ENCODE data around the gene FOXF1.
A peak's percentile ranks its signal among the peaks of the same experiment; 100 is the strongest.

The FOXF1 gene

DNA sequence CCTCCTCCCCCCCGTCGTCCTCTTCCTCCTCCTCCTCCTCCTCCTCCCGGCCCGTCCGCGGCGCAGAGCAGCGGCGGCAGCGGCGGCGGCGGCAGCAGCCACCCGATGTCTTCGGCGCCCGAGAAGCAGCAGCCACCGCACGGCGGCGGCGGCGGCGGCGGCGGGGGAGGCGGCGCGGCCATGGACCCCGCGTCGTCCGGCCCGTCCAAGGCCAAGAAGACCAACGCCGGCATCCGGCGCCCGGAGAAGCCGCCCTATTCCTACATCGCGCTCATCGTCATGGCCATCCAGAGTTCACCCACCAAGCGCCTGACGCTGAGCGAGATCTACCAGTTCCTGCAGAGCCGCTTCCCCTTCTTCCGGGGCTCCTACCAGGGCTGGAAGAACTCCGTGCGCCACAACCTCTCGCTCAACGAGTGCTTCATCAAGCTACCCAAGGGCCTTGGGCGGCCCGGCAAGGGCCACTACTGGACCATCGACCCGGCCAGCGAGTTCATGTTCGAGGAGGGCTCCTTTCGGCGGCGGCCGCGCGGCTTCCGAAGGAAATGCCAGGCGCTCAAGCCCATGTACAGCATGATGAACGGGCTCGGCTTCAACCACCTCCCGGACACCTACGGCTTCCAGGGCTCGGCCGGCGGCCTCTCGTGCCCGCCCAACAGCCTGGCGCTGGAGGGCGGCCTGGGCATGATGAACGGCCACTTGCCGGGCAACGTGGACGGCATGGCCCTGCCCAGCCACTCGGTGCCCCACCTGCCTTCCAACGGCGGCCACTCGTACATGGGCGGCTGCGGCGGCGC is at the start of gene FOXF1:
FOXF1 (plus strand) TSS at position 63 of the 797 bp plus-strand sequence; CDS start at position 106, 43 bp downstream.
- peak; percentile 28 for DNase-seq

DNA sequence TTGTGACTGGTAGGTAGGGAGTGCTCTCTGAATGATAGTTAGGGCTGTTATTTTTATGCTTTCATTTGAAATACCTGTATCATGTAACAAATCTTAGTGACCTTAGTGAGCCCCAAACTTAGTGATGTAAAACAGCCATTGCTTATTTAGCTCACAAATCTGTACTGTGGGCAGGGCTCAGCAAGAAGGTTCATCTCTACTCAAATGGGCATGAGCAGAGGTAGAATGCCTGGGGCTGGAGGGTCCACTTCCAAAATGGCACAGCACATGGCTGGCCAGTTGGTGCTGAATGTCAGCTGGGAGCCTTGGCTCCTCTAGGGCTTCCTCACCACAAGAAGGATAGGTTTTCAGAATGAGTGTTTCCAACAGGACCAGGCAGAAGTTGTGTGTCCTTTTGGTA is 49.3 kb upstream of the FOXF1 start:
- no peak for DNase-seq

DNA sequence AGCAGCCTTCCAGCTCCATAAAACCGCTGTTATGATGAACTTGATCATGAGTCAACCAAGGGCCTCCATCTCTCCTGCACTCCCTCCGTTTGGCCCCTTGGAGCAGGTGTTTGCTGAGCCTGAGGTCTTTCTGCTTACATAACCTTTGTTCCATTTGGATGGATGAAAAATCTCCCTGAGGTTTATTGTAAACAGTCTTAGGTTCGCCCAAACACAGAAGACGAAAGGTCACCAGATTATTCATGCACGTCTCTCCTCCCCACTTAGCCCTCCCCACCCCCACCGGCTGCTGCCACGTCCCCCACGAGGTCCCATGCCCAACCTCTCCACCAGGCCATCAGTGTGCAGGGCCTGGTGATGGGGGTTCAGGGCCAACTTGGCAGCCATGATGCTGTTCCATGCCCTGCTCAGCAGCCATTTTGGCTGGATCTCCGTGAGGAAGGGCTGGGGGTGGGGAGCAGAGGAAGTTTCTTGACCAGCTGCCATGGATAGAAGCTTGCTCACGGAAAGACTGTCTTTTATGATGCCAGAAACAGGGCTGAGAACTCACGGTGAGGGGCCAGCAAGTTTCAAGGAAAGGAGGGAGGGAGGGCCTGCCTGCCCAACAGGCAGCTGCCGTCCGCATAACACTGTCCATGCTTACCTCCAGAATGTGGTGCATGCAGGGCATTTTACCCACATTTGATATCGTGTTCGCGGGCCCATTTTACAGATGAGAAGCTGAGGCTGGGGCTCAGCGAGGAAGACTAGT is 47.8 kb upstream of the FOXF1 start:
- DNase-seq: no peak

DNA sequence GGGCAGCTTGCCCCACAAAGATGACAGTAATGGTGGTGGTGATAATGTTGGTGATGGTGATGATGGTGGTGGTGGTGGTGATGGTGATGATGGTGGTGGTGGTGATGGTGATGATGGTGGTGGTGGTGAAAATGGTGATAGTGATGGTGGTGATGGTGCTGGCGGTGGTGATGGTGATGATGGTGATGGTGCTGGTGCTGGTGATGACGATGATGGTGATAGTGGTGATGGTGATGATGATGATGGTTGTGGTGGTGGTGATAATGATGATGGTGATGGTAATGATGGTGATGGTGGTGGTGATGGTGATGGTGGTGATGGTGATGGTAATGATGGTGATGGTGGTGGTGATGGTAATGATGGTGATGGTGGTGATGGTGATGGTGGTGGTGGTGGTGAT is 46.3 kb upstream of the FOXF1 start:
- no peak for DNase-seq

DNA sequence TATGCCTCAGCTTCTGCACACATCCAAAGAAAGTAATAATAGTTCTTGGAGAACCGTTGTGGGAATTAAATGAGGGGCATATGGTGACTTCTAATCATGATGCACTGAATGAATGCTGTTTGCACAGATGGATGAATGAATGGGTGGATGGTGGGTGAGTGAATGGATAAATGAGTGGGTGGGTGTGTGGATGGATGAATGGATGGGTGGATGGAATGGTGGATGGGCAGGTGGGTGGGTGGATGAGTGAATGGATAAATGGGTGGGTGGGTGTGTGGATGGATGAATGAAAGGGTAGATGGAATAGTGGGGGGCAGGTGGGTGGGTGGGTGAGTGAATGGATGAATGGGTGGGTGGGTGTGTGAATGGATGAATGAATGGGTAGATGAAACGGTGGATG is 44.9 kb upstream of the FOXF1 start:
- DNase-seq: no peak

DNA sequence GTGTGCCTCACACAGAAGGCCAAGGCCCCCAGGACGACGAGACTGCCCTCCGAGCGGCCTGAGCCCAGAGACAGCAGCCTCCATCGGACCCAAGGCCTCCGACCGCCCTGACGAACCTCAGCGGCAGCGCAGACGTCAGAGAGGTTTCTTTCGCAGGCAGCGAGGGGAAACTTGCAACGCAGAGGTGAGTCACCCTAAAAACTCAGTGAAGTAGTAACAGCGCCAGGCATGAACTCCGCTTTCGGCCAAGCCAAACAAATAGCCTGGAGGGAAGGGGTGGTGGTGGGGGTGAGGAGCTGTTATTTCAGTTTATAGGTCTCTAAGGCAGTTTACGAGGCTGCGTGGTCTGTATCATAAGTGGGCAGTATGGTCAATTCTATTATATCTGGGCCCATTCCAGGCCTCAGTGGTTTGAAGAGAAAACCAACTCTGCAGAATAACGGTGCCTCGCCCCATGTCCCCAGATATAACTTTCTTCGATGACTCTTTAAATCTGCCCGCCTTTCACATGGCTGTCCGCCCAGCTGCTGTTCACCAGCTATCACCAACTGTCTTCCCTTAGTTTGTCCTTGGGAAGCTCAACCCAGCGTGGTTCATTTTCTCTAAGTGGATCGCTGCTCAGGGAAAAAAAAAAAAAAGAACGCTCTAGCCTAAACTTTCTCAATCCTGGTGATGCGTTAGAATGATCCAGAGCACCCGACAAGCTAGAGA is 43.5 kb upstream of the FOXF1 start:
- no peak for DNase-seq

DNA sequence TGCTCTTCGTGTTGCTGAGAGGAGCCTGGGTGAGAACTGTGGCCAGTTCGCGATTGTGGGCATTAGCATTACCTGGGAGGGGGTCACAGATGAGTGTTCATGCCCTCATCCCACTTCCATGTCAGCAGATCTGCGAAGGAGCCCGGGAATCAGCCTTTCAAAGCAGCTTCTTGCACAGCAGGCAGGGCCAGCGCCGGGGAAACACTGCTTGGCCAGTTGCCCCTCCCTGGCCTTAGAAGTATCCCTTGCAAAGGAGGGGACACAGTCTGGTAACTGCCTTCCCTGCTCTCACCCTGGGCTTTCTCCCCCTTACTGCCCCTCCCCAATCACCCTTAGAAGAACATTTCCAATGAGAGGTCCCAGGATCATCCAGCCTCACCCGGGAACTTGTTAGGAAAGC is 42.8 kb upstream of the FOXF1 start:
- no peak for DNase-seq

DNA sequence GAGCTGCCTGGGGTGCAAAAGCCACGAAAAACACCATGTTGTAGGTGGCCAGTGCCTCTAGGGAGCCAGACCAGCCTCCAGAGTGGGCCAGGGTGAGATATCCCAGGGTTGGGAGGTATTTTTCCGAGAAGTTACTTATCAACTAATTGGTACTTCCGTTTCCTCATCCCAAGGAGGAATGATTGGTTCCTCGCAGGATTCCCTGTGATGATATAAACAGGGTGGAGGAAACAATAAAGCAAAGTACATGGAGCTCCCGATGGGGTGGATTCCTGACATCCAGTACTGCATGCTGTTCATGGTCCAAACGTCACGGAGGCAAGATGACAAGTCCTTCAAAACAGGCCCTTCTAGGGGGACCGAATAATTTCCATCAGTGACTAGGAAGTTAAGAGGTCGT is 39.4 kb upstream of the FOXF1 start:
- DNase-seq: no peak

DNA sequence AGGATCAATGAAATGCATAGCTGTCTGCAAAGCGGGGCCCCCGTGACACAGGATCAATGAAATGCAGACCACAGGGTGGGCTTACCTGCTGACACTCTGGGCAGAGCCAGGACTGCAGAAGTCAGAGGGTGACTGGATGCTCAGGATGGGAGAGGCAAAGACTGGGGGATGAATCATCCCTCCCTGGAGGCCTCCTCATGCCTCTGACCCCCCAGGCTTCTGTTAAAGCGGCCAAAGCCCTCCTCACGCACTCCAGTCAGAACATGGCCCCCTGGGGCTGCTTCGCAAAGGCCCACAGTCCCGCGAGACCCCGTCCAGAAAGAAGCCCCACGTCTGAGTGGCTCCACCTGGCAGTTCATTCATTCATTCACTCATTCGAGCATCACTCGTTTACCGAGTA is 38.4 kb upstream of the FOXF1 start:
- no peak for DNase-seq

DNA sequence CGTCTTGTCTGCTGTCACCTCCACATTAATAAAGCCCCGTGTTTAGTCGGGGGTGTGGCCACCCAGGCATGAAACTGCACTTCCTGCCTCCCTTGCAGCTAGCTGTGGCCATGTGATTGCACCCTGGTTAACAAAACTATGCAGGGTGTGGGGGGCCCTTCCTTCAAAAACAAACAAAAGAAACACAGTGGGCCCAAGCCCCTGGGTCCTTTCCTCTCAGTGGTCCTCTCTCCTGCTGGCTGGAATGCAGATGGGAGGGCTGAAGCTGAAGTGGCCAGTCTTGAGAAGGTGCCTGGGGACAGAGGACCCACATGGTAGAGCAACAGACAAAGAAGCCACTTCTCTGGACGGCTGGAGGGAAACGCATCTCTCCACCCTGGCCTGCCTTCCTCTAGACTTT is 38.0 kb upstream of the FOXF1 start:
- DNase-seq: no peak

DNA sequence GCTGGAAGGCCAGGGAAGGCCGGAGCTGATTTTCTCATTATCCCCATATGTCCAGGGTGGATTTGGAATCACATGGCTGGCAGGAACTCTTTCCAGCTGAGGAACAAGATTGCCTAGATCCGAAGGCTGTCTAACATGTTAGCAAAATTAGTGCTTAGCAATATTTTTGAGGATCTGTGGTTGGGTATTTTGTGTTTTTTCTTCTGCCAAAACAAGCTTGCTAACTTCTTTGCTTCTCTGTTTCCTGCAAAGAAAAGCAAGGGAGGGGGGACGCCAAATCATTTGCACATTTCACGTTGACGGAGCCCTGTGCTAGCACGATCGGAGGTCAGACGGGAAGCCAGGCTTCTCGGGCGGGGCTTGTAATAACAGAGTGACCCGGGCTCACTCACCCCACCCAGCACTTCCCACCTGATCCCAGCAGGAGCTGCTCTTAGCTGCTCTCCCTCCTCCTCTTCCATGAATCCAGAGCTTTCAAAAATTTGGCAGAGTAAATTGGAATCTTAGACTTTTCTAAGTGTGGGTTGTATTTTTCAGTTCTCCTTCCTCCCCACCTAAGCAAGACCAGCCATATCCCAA is 33.3 kb upstream of the FOXF1 start:
- no peak for DNase-seq

DNA sequence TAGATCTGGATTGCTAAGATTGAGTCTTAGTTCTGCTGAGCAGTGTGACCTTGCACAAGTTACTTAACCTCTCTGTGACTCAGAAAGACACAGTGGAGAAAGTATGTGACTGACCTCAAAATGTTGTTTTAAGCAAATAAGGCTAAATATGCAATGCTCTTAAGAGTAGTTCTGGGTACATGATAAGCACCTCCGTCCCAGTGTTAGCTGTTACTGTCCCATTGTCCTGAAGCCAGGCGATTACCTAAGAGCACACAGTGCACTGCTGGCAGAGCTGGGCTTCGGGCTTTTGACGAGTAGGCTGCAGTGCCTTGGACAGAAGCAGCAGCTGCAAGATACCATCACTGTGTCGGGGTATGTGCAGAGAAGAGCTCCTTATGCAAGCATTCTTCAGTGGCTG is 32.7 kb upstream of the FOXF1 start:
- no peak for DNase-seq

DNA sequence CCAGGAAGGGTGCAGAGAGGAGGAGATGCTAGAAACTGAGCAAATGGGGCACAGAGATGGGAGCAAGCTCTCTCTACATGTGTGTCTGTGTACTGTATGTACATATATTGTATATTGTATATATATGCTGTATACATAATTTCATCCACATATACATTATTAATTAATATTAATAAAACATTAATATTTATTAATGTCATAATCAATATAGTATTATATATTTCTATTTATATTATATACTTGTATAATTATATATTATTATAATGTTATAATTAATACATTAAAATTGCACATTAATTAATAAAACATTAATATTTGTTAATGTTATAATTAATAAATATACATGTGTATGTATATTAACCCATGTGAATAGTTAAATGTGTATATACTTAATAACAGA is 31.5 kb upstream of the FOXF1 start:
- DNase-seq: no peak

DNA sequence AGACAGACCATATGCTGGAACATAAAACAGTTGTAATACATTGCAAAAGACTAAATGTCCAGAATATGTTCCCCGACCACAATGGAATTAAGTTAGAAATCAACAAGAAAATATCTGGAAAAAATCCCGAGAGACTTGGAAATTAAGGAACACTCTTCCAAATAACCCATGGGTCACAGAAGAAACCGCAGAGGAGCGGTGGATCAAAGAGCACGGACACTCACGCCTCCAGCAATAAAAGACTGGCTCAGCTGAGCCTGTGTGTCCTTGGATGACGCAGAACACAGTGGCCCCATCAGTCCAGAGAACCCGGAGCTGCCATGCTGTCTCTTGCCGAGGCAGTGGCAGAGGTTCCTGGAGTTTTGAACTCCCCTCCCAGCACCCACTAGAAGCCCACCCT is 30.9 kb upstream of the FOXF1 start:
- no peak for DNase-seq

DNA sequence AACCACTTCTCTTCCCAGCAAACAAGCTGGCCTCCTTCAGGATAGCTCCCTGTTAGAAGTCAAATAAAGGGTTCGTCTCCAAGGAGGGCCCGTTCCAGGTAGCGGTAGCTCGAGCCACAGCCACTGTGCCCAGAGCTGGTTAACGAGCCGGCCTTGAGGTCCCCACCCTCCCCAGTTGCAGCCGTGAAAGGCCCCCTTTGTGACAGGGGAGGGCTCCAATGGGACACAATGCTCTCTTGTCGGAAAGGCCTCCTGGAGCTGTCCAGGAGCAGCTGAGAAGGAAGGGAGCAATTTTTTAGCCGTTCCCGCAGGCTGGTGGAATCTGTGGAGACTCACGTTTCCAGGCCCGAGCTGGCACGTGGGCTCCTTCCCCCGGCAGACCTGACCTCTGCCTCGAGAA is 29.9 kb upstream of the FOXF1 start:
- DNase-seq: no peak

DNA sequence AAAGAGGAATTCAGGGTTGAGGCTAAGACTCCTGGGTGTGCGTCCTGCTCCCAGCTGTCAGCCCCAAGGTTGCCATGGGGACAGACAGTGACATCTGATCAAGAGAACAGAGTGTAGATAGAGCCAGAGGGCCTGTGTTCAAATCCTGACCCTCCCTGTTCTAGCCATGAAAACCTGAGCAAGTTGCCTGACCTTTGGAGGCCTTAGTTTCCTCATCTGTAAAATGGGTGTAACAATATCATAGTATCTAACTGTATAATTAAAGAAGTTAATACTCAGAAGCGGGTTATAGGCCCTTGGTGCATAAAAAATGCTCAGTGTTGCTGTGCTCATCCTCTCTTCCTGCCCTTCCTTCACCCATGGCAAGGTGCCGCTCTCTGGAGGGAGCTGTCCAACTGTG is 28.7 kb upstream of the FOXF1 start:
- no peak for DNase-seq

DNA sequence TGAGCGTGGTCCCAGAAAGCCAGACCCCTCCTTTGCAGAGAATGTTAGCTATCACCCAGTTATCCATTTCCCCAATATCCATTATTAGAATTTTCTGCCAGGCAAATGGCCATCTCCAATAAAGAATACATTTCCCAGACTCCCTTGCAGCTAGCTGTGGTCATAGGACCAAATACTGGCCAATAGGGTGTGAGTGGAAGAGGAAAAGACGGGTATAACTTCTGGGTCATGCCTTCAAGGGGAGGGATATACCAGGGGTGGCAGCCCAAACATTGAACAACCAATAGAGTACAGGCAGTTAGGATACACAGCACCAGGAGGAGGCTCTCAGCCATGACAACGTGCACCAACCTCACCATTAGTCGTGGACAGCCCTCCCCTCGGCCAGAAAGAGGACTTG is 26.1 kb upstream of the FOXF1 start:
- no peak for DNase-seq

DNA sequence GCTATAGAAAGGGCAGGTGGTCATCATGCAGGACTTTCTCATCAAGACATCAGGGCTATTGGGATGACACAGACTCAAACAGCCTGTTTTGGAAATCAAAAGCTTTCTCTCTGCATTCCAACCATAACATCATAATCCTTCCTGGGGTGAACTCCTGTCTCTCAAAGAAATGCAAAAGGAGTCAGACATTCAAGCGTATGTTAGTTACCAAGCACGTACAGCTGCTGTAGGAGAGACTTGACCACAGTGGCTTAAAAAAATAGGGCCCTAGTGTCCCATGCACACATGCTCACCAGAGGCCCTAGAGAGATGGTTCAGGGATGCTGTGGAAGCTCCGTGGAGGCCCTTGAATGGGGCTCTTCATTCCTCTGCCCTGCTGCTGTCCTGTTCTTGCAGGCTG is 24.6 kb upstream of the FOXF1 start:
- no peak for DNase-seq

DNA sequence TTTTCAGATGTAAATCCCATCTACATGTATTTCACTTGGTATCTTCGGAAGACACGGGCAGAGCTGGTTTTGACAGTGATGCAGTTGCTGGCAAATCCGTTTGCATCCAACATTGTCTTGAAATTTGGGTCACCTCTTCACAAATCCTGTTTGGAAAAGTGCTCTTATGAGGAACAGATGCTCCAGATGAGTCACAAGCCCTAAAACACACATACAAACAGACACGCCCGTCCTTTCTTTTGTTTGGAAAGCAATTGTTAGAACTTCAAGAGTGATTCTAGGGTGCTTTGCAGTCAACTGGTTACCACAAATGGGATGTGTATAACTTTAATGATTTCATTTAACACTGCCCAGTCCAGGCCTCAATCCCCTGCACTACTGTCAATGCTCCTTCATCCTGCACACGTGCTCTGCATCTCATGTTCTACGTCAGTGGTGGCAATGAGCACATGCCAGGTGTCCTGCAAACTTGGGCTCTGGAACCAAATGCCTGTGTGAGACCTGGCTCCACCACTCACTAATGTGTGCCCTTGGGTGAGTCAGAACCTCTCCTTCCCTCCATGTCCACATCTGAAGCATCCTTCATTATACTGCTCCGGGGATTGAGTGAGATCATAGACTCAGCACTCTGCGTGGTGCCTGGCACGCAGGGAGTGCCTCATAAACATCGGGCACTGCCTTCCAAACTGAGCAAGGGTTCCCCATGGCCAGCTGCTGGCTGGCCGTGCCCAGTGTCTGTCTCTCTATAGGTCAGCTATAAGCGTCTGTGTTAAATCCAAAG is 19.3 kb upstream of the FOXF1 start:
- DNase-seq: no peak

DNA sequence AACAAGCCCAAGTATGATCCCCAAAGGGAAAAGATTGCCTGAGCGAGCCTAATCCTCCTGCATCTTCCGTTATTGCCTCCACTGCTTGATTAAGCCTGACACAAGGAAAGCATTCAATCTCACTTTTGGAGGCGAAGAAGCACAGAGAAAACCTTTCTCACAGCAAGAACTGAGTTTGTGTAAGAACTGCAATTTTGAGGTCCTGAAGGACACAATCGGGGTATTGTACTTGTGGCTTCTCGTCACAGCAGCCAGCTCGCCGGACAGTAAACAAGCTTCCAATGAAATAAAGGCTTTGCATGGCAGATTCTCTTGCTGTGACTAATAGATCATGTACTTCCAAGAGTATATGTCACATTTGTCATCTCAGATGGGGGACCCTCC is 18.7 kb upstream of the FOXF1 start:
- no peak for DNase-seq

DNA sequence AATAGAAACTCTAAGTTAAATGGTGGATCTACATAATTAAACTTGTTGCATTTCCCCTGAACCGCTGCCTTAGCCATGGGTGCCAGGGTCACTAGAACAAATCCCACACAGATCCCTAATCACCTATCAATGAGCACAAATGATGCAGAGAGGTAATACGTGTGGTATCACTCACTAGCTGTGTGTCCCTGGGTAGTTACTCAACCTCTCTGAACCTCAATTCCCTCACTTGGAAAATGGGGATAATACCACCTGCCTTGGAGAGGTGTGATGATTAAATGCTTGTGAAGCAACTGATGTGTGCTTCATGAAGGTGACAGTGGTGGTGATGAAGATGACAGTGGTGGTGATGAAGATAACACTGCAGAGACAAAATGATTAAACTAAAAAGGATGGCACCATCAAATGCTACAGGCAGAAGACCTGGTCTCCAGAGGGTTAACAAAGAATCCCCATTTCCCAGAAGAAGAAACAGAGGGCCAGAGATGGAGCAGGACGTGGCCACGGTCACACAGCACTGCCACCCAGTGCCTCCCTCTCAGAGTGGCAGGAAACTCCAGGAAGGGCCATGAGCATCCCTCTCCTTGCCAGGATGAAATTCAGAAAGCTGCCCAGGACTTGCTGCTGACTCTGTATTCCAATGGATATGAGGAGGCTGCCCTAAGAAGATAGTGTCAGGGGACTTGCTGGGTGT is 17.9 kb upstream of the FOXF1 start:
- DNase-seq: no peak

DNA sequence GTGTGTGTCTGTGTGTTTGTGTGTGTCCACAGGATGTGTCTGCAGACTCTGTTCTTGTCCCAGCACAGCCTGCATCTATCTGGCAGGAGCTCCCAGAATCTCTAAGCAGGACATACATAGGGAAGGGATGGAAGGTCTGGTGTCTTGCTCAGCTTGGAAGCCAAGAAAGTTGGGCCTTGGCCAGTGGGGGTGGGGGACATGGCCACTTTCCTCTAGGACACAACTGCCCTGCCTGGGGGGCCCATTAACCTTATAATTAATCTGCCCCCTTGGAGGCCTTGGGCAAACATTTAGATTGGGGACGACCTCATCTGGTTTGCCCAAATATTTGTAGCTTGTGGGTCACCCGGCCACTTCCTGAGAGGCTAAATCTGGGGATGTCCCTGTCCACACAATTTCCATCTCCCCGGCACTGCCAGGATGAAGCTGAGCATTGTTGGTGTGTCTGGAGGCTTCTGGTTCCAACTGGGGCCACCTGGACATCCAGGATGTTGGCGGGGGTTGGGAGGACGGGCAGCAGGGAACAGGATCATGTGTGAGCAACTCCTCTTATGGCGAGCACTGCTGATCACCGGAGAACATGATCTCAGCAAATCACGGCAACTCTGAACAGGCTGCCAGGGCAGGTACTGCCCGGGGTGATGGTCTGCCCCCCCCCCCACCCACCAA is 17.2 kb upstream of the FOXF1 start:
- no peak for DNase-seq
